Mucosa of descending colon (tissue), 3 donors: ENCODE results near the gene ERC2. TPM values are rescaled to one million over a fixed set of nuclear protein-coding genes. Genes with fewer than 3 reads are reported as not detected.

Experiments used
- ATAC-seq: fragments of 200-7000 bp; cut with Tn5 transposase; one replicate; pipeline ENCODE4 v1.9.1; 2020; ENCODE audit warnings: mild to moderate bottlenecking, moderate library complexity
- DNase-seq, 3 donors: peaks; one replicate each; pipeline ENCODE4 v3.0.0-alpha.2; 2020
- H3K36me3 ChIP-seq: fragments of 200-600 bp; one replicate; pipeline ENCODE4 v1.8.0; 2021; ENCODE audit warnings: low read depth, mild to moderate bottlenecking
- H3K4me1 ChIP-seq: fragments of 200-600 bp; one replicate; pipeline ENCODE4 v1.8.0; 2021; ENCODE audit warnings: low read depth, mild to moderate bottlenecking
- H3K4me3 ChIP-seq: fragments of 200-600 bp; one replicate; pipeline ENCODE4 v1.8.0; 2021; ENCODE audit warnings: mild to moderate bottlenecking
- H3K9me3 ChIP-seq: fragments of 200-600 bp; one replicate; pipeline ENCODE4 v1.8.0; 2021; ENCODE audit warnings: mild to moderate bottlenecking
- intact Hi-C, 2 donors: fragments of 100-400 bp; cut with DNase I in 1 of 2; cut with micrococcal nuclease in 1 of 2; formaldehyde crosslinking; loops; one replicate each; pipeline versions ENCODE4 v1.11.0 to v1.11.1; 2022; cut with DNase I, micrococcal nuclease
- total RNA-seq, 3 donors: library from RNA; stranded (reverse); fragmentation: NEBNext Ultra II Directional in 2 of 3; extraction: Animal tissue kit (Norgen Biotek cat#: 25700) in 2 of 3; gene quantifications; one replicate each; pipeline versions ENCODE4 v1.2.1 to v1.2.4, GENCODE V29; 2021 to 2023
- TF ChIP-seq, protein P1 (sequence below): fragments of 200-600 bp; IDR thresholded peaks from one replicate; pipeline ENCODE4 v1.8.0; 2022; ENCODE audit warnings: antibody characterized with exemption, mild to moderate bottlenecking
- donor health status: DM: no; HTN: no; CAD: no; lungs with moderate emphysema.
- donor health status: DM: no; HTN: no; CAD: no.
- donor health status: DM: no; HTN: yes; CAD: no.

ERC2 gene
- total RNA-seq, 3 donors from 2014 or later, result 0.06 to 1.8 (median 0.43) TPM

DNA sequence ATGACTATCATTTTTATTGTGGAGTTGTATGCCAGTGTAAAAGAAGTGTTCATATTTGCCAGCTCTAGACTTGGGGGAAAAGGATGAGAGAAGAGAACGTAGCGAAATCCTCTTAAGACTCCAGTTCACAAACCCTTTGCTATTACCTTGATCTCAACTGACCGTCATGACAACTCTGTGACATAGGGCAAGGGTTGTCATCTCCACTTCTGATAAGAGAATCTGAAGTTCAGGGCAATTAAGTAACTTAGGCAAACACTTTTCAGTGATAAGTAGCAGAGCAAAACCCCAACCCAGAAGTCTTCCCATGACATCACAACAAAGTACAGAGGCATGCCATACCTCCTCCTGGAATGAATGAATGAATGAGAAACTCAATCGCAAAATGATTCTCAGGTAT lies 940.9 kb downstream of the ERC2 start:
- no peaks in the 10 kb centered on the region for H3K4me1 ChIP-seq
- H3K9me3 ChIP-seq, result no peaks in the 10 kb centered on the region
- intact Hi-C loops, result no loop called here
- H3K36me3 ChIP-seq, result no peaks in the 10 kb centered on the region
- TF ChIP-seq, protein P1, sequence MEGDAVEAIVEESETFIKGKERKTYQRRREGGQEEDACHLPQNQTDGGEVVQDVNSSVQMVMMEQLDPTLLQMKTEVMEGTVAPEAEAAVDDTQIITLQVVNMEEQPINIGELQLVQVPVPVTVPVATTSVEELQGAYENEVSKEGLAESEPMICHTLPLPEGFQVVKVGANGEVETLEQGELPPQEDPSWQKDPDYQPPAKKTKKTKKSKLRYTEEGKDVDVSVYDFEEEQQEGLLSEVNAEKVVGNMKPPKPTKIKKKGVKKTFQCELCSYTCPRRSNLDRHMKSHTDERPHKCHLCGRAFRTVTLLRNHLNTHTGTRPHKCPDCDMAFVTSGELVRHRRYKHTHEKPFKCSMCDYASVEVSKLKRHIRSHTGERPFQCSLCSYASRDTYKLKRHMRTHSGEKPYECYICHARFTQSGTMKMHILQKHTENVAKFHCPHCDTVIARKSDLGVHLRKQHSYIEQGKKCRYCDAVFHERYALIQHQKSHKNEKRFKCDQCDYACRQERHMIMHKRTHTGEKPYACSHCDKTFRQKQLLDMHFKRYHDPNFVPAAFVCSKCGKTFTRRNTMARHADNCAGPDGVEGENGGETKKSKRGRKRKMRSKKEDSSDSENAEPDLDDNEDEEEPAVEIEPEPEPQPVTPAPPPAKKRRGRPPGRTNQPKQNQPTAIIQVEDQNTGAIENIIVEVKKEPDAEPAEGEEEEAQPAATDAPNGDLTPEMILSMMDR, result no peak
- no peak for DNase-seq
- peak; percentile 47 for ATAC-seq
- H3K4me3 ChIP-seq, result no peak overlapping the region

DNA sequence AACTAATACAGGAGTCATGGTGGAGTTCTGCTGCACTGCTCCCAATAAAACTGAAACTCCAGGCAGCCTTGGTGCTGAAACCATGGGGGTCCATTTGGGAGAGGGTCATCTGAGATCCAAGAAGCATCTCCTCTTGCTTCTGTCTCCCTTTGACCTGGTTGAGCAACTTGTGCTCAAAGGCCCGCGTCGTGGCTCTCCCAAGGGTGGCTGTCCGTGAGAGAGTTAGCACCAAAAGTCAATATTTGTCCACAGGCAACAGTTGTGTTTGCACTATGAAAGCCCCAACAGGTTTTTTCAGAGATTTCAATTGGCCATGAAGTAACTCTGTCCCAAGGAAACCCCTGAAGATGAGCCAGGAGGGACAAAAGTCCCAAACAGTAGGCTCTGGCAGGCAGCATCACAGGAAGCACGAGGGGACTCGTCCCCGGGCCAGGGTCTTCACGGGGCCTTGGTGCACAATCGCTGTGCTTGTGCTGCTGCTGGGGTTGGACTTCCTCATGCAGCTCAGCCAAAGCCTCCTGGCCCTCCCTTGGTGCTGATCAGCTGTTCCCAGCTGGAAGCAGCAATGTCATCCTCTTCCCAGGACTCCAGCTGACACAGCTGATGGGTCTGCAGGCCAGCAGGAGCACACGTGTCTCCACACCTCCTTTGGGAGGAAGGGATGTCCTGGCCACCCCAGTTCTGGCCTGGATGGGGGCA lies 941.8 kb downstream of the ERC2 start:
- no peak overlapping the region for H3K4me3 ChIP-seq
- H3K4me1 ChIP-seq, result no peaks in the 10 kb centered on the region
- ATAC-seq, result peak; percentile 78
- peak in 2 of 3 donors; percentile 19 to 35 for DNase-seq
- no peaks in the 10 kb centered on the region for H3K36me3 ChIP-seq
- TF ChIP-seq, protein P1, result no peak
- H3K9me3 ChIP-seq, result no peaks in the 10 kb centered on the region
- intact Hi-C loops, result no loop called here

- H3K36me3 ChIP-seq, result no peaks in the 10 kb centered on the region
- TF ChIP-seq, protein P1, result no peak
- no peak overlapping the region for H3K4me3 ChIP-seq
- no peaks in the 10 kb centered on the region for H3K9me3 ChIP-seq
- DNase-seq (no peak), ATAC-seq (no peak)
- intact Hi-C loops, result no loop called here
- H3K4me1 ChIP-seq, result no peaks in the 10 kb centered on the region
Observed at GRCh38 chr3:55525436-55525835, 942.8 kb downstream of the ERC2 start.

- no peak overlapping the region for H3K4me3 ChIP-seq
- DNase-seq (no peak), ATAC-seq (no peak)
- H3K36me3 ChIP-seq, result no peaks in the 10 kb centered on the region
- intact Hi-C loops, result no loop called here
- H3K9me3 ChIP-seq, result no peaks in the 10 kb centered on the region
- TF ChIP-seq, protein P1, result no peak
- H3K4me1 ChIP-seq, result no peaks in the 10 kb centered on the region
Observed at GRCh38 chr3:55524565-55525244, 943.6 kb downstream of the ERC2 start.

- DNase-seq (no peak), ATAC-seq (no peak)
- Histone ChIP-seq H3K4me3 (no peak overlapping the region), H3K9me3 (no peaks in the 10 kb centered on the region), H3K36me3 (no peaks in the 10 kb centered on the region), H3K4me1 (no peaks in the 10 kb centered on the region)
- TF ChIP-seq, protein P1, result no peak
- intact Hi-C loops, result no loop called here
Observed at GRCh38 chr3:55523471-55523870, 944.8 kb downstream of the ERC2 start.
